WTC11 (cell line): ENCODE results near the gene C16orf95. TPM values are rescaled to one million over a fixed set of nuclear protein-coding genes. Genes with fewer than 3 reads are reported as not detected.
A peak's percentile ranks its signal among the peaks of the same experiment; 100 is the strongest.

ENCODE experiments used
- ARID4B ChIP-seq: sonication (generic); formaldehyde crosslinking; IDR thresholded peaks from 2 replicates; pipeline ENCODE4 v1.8.0; 2023; ENCODE audit warnings: missing genetic modification reagents, mild to moderate bottlenecking, borderline replicate concordance
- ATF2 ChIP-seq: sonication (generic); formaldehyde crosslinking; IDR thresholded peaks from 2 replicates; pipeline ENCODE4 v1.8.1; 2022; ENCODE audit warnings: low read depth, missing genetic modification reagents, borderline replicate concordance
- ATF6 ChIP-seq: sonication (generic); formaldehyde crosslinking; IDR thresholded peaks from 2 replicates; pipeline ENCODE4 v1.8.1; 2023; ENCODE audit warnings: mild to moderate bottlenecking, missing genetic modification reagents
- CBFB ChIP-seq: sonication (generic); formaldehyde crosslinking; IDR thresholded peaks from 2 replicates; pipeline ENCODE4 v1.8.1; 2022; ENCODE audit warnings: mild to moderate bottlenecking, low read depth, missing genetic modification reagents
- EMX1 ChIP-seq: fragments of 250-450 bp; sonication (Bioruptor Pico); IDR thresholded peaks from 2 replicates; pipeline ENCODE4 v1.8.0; 2021; ENCODE audit warnings: mild to moderate bottlenecking
- FOXJ3 ChIP-seq: sonication (generic); formaldehyde crosslinking; IDR thresholded peaks from 2 replicates; pipeline ENCODE4 v1.9.0; 2021; ENCODE audit warnings: missing genetic modification reagents, mild to moderate bottlenecking, borderline replicate concordance
- FOXP1 ChIP-seq: sonication (generic); formaldehyde crosslinking; IDR thresholded peaks from 2 replicates; pipeline ENCODE4 v1.8.0; 2022; ENCODE audit warnings: missing genetic modification reagents, mild to moderate bottlenecking, moderate library complexity, borderline replicate concordance
- HMGA2 ChIP-seq: fragments of 250-450 bp; sonication (Bioruptor Pico); IDR thresholded peaks from 2 replicates; pipeline ENCODE4 v1.4.0; 2021; ENCODE audit warnings: mild to moderate bottlenecking, moderate library complexity
- IRF2 ChIP-seq: sonication (generic); formaldehyde crosslinking; IDR thresholded peaks from 2 replicates; pipeline ENCODE4 v1.8.0; 2022; ENCODE audit warnings: low read depth, missing genetic modification reagents, borderline replicate concordance
- MLX ChIP-seq: sonication (generic); formaldehyde crosslinking; IDR thresholded peaks from 2 replicates; pipeline ENCODE4 v1.8.1; 2023; ENCODE audit warnings: mild to moderate bottlenecking, missing genetic modification reagents, moderate library complexity
- MYBL2 ChIP-seq: sonication (generic); formaldehyde crosslinking; IDR thresholded peaks from 2 replicates; pipeline ENCODE4 v1.8.1; 2023; ENCODE audit warnings: mild to moderate bottlenecking, moderate library complexity, missing genetic modification reagents
- NR1H2 ChIP-seq: sonication (generic); formaldehyde crosslinking; IDR thresholded peaks from 2 replicates; pipeline ENCODE4 v1.9.0; 2021; ENCODE audit warnings: mild to moderate bottlenecking, moderate library complexity, missing genetic modification reagents
- RELA ChIP-seq: sonication (generic); formaldehyde crosslinking; IDR thresholded peaks from 2 replicates; pipeline ENCODE4 v1.8.1; 2022; ENCODE audit warnings: missing genetic modification reagents, mild to moderate bottlenecking, borderline replicate concordance
- SP1 ChIP-seq: sonication (generic); formaldehyde crosslinking; conservative IDR thresholded peaks from 2 replicates; pipeline ENCODE4 v1.8.1; 2022; ENCODE audit warnings: missing genetic modification reagents
- TP53 ChIP-seq: sonication (generic); formaldehyde crosslinking; IDR thresholded peaks from 2 replicates; pipeline ENCODE4 v1.8.1; 2023; ENCODE audit warnings: mild to moderate bottlenecking, missing genetic modification reagents
- USF2 ChIP-seq: sonication (generic); formaldehyde crosslinking; IDR thresholded peaks from 2 replicates; pipeline ENCODE4 v1.8.1; 2023; ENCODE audit warnings: mild to moderate bottlenecking, missing genetic modification reagents, moderate library complexity
- ZMAT4 ChIP-seq: fragments of 250-450 bp; sonication (Bioruptor Pico); IDR thresholded peaks from 2 replicates; pipeline ENCODE4 v1.9.0; 2021; ENCODE audit warnings: mild to moderate bottlenecking
- ZNF138 ChIP-seq: sonication (generic); formaldehyde crosslinking; conservative IDR thresholded peaks from 2 replicates; pipeline ENCODE4 v1.8.1; 2022; ENCODE audit warnings: mild to moderate bottlenecking, moderate library complexity, missing genetic modification reagents
- ZNF219 ChIP-seq: sonication (generic); formaldehyde crosslinking; IDR thresholded peaks from 2 replicates; pipeline ENCODE4 v1.8.0; 2023; ENCODE audit warnings: missing genetic modification reagents, mild to moderate bottlenecking, borderline replicate concordance
- ZNF232 ChIP-seq: sonication (generic); formaldehyde crosslinking; IDR thresholded peaks from 2 replicates; pipeline ENCODE4 v1.8.0; 2022; ENCODE audit warnings: mild to moderate bottlenecking, missing genetic modification reagents
- ZNF263 ChIP-seq: sonication (generic); formaldehyde crosslinking; IDR thresholded peaks from 2 replicates; pipeline ENCODE4 v1.8.1; 2022; ENCODE audit warnings: low read depth, mild to moderate bottlenecking, moderate library complexity, missing genetic modification reagents
- ZNF416 ChIP-seq: fragments of 250-450 bp; sonication (Bioruptor Pico); IDR thresholded peaks from 2 replicates; pipeline ENCODE4 v1.9.0; 2021; ENCODE audit warnings: mild to moderate bottlenecking, inconsistent platforms
- ZNF423 ChIP-seq: fragments of 250-450 bp; sonication (Bioruptor Pico); IDR thresholded peaks from 2 replicates; pipeline ENCODE4 v2.1.2; 2022; ENCODE audit warnings: mild to moderate bottlenecking, moderate library complexity
- ZNF532 ChIP-seq: fragments of 250-450 bp; sonication (Bioruptor Pico); IDR thresholded peaks from 2 replicates; pipeline ENCODE4 v1.9.0; 2021; ENCODE audit warnings: mild to moderate bottlenecking, borderline replicate concordance
- total RNA-seq: library from RNA; stranded (reverse); gene quantifications from 3 replicates; pipeline ENCODE4 v1.2.3, GENCODE V29; 2021

C16orf95 gene
- total RNA-seq, 1 experiment from 2014 or later = 5.7 TPM

- TF ChIP-seq ZNF416 = no peak
- no peak for TF ChIP-seq ZNF138 (CRISPR knock-in tag)
- TF ChIP-seq USF2 (CRISPR knock-in tag) = peak; percentile 59; the same call in 1 of the 2 replicates
- no peak for TF ChIP-seq MLX (CRISPR knock-in tag)
- no peak for TF ChIP-seq ZMAT4 (CRISPR knock-in tag)
- TF ChIP-seq ATF2 (CRISPR knock-in tag) = no peak
- TF ChIP-seq FOXP1 = no peak; the same call in 1 of the 2 replicates
- TF ChIP-seq RELA (CRISPR knock-in tag) = peak; percentile 76; the same call in 1 of the 2 replicates
- no peak for TF ChIP-seq CBFB
- TF ChIP-seq SP1 (CRISPR knock-in tag) = 0 out of 2 replicates have a peak, but pooled peaks have one; percentile 52
- no peak; the same call in 1 of the 2 replicates for TF ChIP-seq EMX1
- TF ChIP-seq FOXJ3 (CRISPR knock-in tag) = no peak
- no peak for TF ChIP-seq ZNF423 (CRISPR knock-in tag)
- TF ChIP-seq ARID4B (CRISPR knock-in tag) = no peak; the same call in 1 of the 2 replicates
- TF ChIP-seq TP53 (CRISPR knock-in tag) = no peak
- peak; percentile 22; the same call in 1 of the 2 replicates for TF ChIP-seq MYBL2
- no peak for TF ChIP-seq NR1H2 (CRISPR knock-in tag)
- no peak for TF ChIP-seq IRF2
- no peak; the same call in 1 of the 2 replicates for TF ChIP-seq HMGA2 (CRISPR knock-in tag)
- no peak for TF ChIP-seq ATF6
- TF ChIP-seq ZNF263 (CRISPR knock-in tag) = no peak
- TF ChIP-seq ZNF532 (CRISPR knock-in tag) = 0 out of 2 replicates have a peak, but pooled peaks have one; percentile 31
- no peak for TF ChIP-seq ZNF219
- no peak for TF ChIP-seq ZNF232 (CRISPR knock-in tag)
Observed at GRCh38 chr16:87316923-87317749, at the start of gene C16orf95 (continued).
